Skeletal muscle satellite cell (primary cell): Measurements from ENCODE around the gene XK.

Experiments
- H3K27me3 ChIP-seq: 2 replicates; pipeline ENCODE4 v1.7.0; 2013; ENCODE audit warnings: low read length; ENCODE audit not compliant: control insufficient read depth, insufficient read depth
- H3K36me3 ChIP-seq: 2 replicates; pipeline ENCODE4 v1.7.0; 2013; ENCODE audit warnings: mild to moderate bottlenecking, control low read depth, low read length; ENCODE audit not compliant: insufficient read depth
- H3K4me1 ChIP-seq: 2 replicates; pipeline ENCODE4 v1.7.0; 2013; ENCODE audit warnings: low read length; ENCODE audit not compliant: control insufficient read depth, insufficient read depth
- H3K4me2 ChIP-seq: 2 replicates; pipeline ENCODE4 v1.7.0; 2013; ENCODE audit warnings: mild to moderate bottlenecking, low read length
- H3K4me3 ChIP-seq: 2 replicates; pipeline ENCODE4 v1.7.0; 2013; ENCODE audit warnings: low read length
- H3K9ac ChIP-seq: 2 replicates; pipeline ENCODE4 v1.7.0; 2013; ENCODE audit warnings: mild to moderate bottlenecking, low read depth, low read length, moderate library complexity
- H3K9me3 ChIP-seq: replicated peaks from 2 replicates; pipeline ENCODE4 v1.7.0; 2013; ENCODE audit warnings: mild to moderate bottlenecking, control low read depth, low read length

The XK gene

DNA sequence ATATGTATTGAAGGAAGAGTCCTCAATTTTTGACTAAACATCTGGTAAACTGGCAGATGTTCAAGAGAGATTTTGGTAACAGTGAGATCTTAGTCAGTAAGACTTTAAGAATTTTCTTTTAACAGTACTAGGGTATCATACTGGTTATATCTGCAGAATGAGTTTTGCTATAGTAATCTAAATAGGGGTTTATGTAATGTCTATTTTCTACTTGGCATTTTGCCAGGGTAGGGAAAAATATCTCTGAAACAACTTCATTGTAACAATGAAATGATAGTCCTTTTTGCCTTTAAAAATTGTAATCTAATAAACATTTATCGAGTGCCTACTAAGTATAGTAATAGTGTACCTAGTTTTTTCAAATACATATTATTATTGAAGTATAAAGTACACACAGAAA, 32.1 kb downstream of the XK start:
- no peaks in the 10 kb centered on the region for H3K4me1 ChIP-seq
- H3K36me3 ChIP-seq, result no peaks in the 10 kb centered on the region
- H3K27me3 ChIP-seq, result no peaks in the 10 kb centered on the region
- no peak overlapping the region for H3K9ac ChIP-seq
- H3K4me2 ChIP-seq, result no peak overlapping the region
- H3K9me3 ChIP-seq, result no peaks in the 10 kb centered on the region
- no peak overlapping the region for H3K4me3 ChIP-seq

DNA sequence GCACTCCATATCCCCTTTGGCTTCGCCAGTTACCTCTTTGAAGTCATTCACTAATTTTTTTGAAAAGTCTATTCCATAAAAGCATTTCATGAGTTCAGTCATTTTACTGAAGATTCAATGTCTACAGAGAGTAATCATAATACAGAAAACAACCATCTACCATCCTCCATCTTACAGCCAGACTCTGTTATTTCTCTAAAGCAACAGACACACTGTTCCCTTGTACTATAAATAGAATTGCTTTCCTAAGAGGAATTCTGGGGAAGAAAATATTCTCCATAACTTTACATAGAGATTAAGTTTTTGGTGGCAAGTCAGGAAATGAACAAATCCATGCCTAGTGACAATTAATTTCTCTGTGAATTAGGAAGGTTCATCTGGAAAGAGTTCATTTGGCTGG, 37.0 kb downstream of the XK start:
- Histone ChIP-seq H3K9ac (no peak overlapping the region), H3K27me3 (no peaks in the 10 kb centered on the region), H3K9me3 (no peaks in the 10 kb centered on the region), H3K36me3 (no peaks in the 10 kb centered on the region), H3K4me2 (no peak overlapping the region), H3K4me3 (no peak overlapping the region), H3K4me1 (no peaks in the 10 kb centered on the region)

DNA sequence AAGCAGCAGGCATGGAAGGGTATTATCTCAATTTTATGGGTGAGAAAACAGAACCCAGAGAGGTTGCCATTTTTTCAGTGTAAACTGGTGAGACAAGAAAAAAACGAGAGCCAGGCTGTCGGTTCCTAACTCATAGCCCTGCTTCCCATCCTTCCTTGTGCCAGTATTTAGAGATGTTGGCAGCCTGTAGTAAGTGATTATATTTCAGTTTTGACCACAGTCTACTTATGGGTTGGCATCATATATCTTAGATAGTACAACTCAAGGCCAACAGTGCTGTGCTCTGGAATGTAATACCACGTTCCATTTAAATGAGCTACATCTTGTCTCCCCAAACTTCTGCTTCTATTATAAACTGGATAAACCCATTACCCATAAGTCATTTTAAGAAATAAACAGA, 40.8 kb downstream of the XK start:
- Histone ChIP-seq H3K4me2 (no peak overlapping the region), H3K27me3 (no peaks in the 10 kb centered on the region), H3K36me3 (no peaks in the 10 kb centered on the region), H3K9ac (no peak overlapping the region), H3K4me3 (no peak overlapping the region), H3K9me3 (no peaks in the 10 kb centered on the region), H3K4me1 (no peaks in the 10 kb centered on the region)

DNA sequence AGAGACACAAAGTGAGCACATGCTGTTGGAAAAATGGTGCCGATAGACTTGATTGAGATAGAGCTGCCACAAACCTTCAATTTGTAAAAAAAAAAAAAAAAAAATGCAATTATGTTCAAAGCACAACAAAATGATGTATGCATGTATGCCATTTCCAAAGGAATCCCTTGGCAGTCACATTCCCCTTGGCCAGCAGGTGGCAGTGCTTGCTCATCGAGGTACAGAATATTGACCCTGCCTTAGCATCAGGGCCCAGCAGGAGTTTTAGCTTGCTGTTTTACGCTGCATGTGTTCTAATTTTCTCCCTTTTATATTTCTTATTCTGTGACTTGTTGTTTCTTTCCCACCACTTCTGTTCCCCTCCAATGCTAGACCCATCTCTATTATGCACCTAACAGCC, 59.8 kb downstream of the XK start:
- no peak overlapping the region for H3K4me2 ChIP-seq
- H3K27me3 ChIP-seq, result peaks cover 4% of the 10 kb centered on the region
- H3K9me3 ChIP-seq, result no peaks in the 10 kb centered on the region
- H3K9ac ChIP-seq, result no peak overlapping the region
- no peaks in the 10 kb centered on the region for H3K4me1 ChIP-seq
- no peaks in the 10 kb centered on the region for H3K36me3 ChIP-seq
- no peak overlapping the region for H3K4me3 ChIP-seq

DNA sequence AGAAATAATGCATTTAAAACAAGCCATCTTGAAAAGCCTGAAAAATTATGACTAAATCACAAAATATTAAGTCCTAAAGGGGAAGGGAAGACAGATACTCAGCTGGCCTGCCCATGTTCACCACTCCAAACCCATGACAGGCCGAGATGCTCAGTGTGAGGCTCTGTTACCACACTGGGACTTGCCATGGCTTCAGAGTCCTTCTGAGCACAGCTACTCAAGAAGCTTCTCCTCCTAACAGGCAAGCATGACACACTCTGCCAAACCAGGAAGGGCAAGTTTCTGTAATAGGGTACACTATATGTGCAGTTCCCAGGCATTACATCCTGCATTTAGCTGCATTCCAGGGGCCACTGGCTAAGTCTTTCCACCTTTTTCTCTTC, 60.2 kb downstream of the XK start:
- no peaks in the 10 kb centered on the region for H3K36me3 ChIP-seq
- peaks cover 4% of the 10 kb centered on the region for H3K27me3 ChIP-seq
- H3K4me1 ChIP-seq, result no peaks in the 10 kb centered on the region
- H3K9ac ChIP-seq, result no peak overlapping the region
- H3K4me2 ChIP-seq, result no peak overlapping the region
- no peak overlapping the region for H3K4me3 ChIP-seq
- H3K9me3 ChIP-seq, result no peaks in the 10 kb centered on the region

DNA sequence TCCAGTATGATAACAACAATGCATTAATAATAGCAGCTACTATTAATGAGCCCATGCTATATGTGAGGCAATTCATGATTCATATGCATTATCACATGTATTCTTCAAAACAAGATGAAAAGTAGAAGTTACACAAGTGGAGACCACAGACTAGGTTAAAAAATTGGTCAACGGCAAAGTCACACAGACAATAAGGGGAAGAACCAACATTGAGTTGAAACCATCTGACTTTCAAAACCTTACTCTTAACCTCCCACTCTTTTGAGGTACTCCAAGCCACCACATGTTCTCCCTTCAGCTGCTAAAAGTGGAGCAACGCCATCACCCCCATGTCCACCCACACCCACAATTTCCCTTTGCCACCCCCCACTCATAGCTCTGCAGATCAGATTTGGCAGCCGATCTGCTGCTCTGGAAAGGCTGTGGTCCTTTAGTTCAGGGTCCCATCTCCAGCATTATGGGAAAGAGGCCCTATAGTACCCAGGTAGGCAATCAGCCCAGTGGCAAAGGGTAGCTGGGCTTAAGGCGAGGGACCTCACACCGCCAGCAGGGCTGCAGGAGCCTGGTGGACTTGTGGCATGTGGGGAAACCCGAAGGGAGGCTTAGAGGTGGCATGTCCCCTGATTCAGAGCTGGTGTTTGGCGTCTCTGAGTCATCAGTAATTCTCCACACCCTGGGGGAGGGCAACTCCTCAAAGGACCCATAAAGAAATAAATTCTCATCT, 60.8 kb downstream of the XK start:
- no peak overlapping the region for H3K4me2 ChIP-seq
- H3K9me3 ChIP-seq, result no peaks in the 10 kb centered on the region
- H3K4me3 ChIP-seq, result no peak overlapping the region
- peaks cover 4% of the 10 kb centered on the region for H3K27me3 ChIP-seq
- no peak overlapping the region for H3K9ac ChIP-seq
- H3K36me3 ChIP-seq, result no peaks in the 10 kb centered on the region
- no peaks in the 10 kb centered on the region for H3K4me1 ChIP-seq

DNA sequence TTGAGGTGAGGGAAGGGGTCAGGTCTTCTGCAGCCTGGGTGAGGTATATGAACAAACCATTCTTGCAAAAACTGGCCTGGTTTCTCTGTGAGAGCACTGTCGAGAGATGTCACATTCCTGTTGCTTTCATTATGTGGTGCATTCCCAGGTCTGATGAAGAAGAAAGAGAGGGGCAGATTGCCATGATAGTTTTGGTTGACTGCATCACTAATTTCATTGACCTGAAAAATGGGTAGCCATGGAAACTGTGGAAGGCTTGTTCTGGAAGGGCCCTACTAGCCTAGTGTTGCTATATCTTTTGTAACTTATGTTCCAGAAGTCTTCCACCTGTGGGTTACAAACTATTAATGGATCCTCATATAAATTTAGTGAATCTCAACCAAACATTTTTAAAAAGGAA, 61.4 kb downstream of the XK start:
- H3K27me3 ChIP-seq, result no peaks in the 10 kb centered on the region
- no peak overlapping the region for H3K4me3 ChIP-seq
- H3K4me1 ChIP-seq, result no peaks in the 10 kb centered on the region
- H3K9me3 ChIP-seq, result no peaks in the 10 kb centered on the region
- no peak overlapping the region for H3K4me2 ChIP-seq
- no peaks in the 10 kb centered on the region for H3K36me3 ChIP-seq
- no peak overlapping the region for H3K9ac ChIP-seq

DNA sequence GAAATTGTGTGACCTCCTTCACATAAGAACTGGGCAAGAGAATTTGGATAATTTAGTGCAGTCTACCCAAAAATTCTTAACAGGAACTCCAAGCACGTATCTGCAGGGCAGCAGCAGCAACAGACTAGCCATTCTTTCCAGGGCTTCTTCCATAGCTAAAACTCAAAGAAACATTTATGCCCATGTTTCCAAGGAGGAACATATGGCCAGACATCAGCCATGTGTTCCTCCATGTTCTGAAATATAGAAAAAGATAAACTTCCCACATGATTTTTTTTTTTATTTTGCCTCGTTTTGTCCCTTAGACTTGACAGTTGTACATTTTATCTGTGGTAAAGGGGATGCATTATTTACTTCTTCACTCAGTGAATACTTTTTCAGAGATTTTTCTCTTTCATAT, 66.7 kb downstream of the XK start:
- no peaks in the 10 kb centered on the region for H3K36me3 ChIP-seq
- no peak overlapping the region for H3K9ac ChIP-seq
- no peak overlapping the region for H3K4me3 ChIP-seq
- H3K27me3 ChIP-seq, result no peaks in the 10 kb centered on the region
- no peaks in the 10 kb centered on the region for H3K9me3 ChIP-seq
- no peaks in the 10 kb centered on the region for H3K4me1 ChIP-seq
- no peak overlapping the region for H3K4me2 ChIP-seq

DNA sequence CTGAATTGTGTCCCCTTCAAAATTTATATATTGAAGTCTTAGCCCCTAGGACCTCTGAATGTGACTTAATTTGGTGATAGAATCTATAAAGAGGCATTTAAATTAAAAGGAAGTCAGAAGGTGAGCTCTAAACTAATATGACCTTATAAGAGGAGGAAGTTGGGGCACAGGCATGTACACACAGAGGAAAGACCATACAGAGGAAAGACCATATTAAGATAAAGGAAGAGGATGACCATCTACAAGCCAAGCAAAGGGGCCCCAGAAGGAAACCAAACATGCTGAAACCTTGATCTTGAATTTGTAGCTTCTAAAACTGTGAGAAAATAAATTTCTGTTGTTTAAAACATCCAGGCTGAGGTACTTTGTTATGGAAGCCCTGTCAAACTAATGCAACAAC, 67.3 kb downstream of the XK start:
- H3K4me1 ChIP-seq, result no peaks in the 10 kb centered on the region
- H3K4me3 ChIP-seq, result no peak overlapping the region

DNA sequence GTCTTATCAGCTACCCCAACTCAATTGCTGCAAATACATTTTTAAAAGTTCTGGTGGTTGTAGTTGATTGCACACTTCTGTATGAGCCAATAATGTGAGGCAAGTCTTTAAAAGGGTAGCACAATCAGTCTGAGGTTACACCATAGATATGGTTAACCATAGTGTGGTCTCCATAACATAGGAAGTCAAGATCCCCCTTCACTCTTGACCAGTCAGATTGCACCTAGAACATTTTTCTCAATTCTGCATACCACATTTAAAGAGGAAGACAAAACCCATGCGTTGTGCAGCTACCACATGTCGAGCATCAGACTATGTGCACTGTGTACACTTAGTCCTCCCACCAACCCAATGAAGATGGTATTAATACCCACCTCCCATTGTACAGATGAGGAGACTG, 67.8 kb downstream of the XK start:
- no peaks in the 10 kb centered on the region for H3K36me3 ChIP-seq
- H3K9me3 ChIP-seq, result no peaks in the 10 kb centered on the region
- no peaks in the 10 kb centered on the region for H3K27me3 ChIP-seq
- no peak overlapping the region for H3K9ac ChIP-seq
- H3K4me2 ChIP-seq, result no peak overlapping the region
- no peaks in the 10 kb centered on the region for H3K4me1 ChIP-seq
- no peak overlapping the region for H3K4me3 ChIP-seq

More for the DNA sequence above, 67.3 kb downstream of the XK start:
- no peaks in the 10 kb centered on the region for H3K27me3 ChIP-seq
- no peak overlapping the region for H3K9ac ChIP-seq
- H3K9me3 ChIP-seq, result no peaks in the 10 kb centered on the region
- H3K4me2 ChIP-seq, result no peak overlapping the region
- H3K36me3 ChIP-seq, result no peaks in the 10 kb centered on the region

DNA sequence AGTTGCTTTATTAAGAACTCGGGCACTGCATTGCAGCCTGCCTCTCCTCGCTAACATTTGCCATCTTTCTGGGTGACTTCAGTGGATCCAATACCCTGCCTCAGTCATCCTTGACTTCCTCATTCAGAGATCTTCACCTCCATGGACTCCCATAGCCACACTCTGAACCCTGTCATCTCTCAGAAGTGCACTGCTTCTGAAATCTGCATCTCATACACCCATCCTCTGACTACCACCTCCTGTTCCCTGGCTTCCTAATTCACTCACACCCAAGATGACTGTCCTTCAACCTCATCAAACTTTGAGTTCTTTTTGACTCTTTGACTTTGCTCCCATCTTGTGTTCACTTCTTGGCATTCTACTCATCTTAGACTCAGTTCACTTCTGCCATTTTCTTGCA, 68.9 kb downstream of the XK start:
- Histone ChIP-seq H3K4me3 (no peak overlapping the region), H3K27me3 (no peaks in the 10 kb centered on the region), H3K36me3 (no peaks in the 10 kb centered on the region), H3K4me1 (no peaks in the 10 kb centered on the region), H3K9ac (no peak overlapping the region), H3K4me2 (no peak overlapping the region), H3K9me3 (no peaks in the 10 kb centered on the region)

DNA sequence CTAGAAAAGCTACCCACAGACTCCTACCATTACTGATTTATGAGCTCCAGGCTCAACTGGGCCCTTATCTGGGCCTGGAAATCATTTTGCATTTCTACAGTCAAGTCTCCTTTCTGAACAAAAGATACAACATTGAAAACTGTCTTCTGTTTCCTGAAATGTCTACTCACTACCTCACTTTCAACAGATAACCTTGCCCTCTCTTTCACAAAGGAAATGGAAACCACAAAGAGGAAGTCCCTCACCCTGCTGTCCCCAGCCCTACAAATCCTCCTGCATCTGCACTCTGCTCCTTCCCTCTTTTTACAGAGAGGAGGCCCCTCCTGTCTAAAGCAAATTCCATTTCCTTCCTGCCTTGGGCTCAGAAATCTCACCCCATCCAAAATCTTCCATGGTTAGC, 69.4 kb downstream of the XK start:
- Histone ChIP-seq H3K4me1 (no peaks in the 10 kb centered on the region), H3K36me3 (no peaks in the 10 kb centered on the region), H3K4me3 (no peak overlapping the region), H3K4me2 (no peak overlapping the region), H3K9ac (no peak overlapping the region), H3K27me3 (no peaks in the 10 kb centered on the region), H3K9me3 (no peaks in the 10 kb centered on the region)
